HG03439 (cell line): ENCODE data around the gene GFOD1.

Experiments
- ATAC-seq: cut with Tn5 transposase; IDR thresholded peaks from one replicate; pipeline ENCODE4 v1.9.1; 2021; ENCODE audit warnings: mild to moderate bottlenecking, moderate library complexity; ENCODE audit not compliant: unreplicated experiment

GFOD1 gene

DNA sequence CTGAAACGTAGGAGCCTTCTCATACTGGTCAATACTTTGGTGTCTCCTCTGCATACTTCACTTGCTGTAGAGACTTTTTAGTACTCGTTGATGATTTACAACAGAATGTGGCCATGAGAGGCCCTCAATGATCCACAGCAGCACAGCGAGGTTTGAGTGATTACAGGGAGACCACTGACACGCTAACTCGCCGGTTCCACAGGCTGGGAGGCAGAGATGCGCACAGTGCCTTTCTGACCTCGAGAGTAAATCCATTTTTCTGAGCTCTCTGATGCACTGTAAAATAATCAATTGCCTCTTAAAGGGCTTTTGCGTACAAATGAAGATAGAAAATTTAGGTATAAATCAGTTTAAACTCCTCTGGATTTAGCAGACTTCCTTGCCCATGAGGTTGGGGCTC lies 102.9 kb downstream of the GFOD1 start:
- no peak for ATAC-seq

DNA sequence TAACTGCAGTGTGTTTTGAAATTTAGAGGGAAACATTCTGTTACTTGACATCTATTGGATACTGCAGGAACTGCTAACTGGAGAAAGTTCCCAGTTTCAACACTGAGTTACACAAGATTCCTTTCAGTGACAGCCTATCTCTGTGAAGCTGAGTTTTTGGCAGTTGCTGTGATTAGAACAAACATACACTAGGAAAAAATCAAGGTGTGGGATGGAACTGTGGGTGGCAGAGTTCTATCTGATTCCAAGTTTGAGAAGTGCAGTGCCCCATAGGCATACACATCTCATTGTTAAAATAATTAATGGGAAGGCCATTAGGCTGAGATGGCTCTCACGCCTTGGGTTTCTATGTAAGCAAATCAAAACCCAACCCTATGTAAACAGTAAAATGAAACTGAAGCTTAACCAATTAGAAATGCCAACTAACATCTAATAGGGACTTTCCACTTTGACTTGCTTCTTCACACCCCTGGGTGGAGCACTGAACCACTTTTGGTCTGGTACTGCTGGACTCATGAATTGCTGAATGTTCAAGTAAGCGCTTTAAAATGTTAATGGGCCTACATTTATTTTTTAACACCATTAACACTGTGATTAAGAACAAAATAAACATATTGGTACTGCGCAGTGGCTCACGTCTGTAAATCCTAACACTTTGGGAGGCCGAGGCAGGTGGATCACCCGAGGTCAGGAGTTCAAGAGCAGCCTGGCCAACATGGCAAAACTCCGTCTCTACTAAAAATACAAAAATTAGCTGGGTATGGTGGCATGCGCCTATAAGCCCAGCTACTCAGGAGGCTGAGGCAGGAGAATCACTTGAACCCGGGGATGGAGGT lies 103.9 kb downstream of the GFOD1 start:
- ATAC-seq: peak; percentile 84

GRCh38 chr6:13380761-13381160 lies 106.6 kb downstream of the GFOD1 start:
- no peak for ATAC-seq

DNA sequence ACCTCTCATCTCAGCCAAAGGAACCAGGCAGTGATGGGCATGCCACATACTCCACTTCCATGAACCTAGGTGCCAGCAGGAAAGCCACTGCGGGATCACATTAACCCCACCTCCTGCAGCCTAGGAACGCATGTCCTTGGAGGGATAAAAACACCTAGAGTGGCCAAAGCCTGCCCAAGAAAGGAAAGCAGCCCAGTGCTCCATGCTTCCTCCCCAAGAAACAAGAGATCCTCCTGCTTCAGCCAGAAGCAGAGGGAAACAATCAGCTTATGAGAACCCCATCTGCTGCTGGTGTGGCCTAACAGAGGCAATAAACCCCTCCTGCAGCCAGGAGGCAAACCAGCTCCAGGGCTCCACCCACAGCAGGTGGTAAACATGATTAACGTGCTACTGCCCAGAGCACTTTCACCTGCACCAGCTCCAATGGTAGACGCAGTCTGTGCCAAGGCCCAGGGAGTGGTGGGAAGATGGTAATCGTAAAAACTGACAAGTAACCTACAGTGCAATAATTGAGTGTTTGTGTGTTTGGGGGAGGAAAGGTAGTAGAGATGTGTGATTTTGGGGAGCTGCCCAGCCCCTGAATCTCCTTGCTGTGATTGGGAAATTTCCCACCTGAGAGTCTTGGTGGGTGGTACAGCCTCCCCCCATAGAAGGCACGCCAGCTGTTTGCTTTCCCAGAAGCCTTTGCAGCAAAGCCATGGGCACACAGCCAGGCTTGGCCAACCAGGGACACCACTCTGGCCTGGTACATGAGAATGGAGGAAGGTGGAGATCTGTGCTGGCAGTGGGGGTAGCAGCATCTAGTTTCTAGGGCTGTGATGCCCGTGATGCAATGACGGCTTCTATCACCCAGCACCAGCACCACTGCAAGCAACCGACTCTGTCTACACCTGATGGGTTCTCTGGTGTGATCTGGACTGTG lies 108.5 kb downstream of the GFOD1 start:
- no peak for ATAC-seq

- no peak for ATAC-seq
These were observed 110.2 kb downstream of the GFOD1 start for GRCh38 chr6:13377054-13377758.

GRCh38 chr6:13375360-13375878 lies 112.0 kb downstream of the GFOD1 start:
- peak; percentile 62 for ATAC-seq

DNA sequence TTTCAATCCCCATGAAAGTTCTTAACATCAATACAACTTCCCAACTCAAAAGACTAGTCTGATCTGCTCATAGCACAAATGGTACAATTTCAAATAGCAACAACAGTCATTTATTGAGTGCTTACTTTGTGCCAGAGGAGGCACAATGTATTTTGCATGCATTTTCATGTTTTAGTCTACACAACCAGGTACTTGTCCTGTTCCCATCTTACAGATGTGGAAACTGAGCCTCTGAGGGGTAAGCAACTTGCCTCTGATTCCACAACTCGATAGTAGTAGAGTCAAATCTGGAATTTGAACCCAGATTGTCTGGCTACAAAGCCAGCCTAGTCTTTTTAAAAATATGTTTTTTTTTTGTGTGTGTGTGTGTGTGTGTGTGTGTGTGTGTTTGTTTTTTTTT lies 113.5 kb downstream of the GFOD1 start:
- no peak for ATAC-seq

DNA sequence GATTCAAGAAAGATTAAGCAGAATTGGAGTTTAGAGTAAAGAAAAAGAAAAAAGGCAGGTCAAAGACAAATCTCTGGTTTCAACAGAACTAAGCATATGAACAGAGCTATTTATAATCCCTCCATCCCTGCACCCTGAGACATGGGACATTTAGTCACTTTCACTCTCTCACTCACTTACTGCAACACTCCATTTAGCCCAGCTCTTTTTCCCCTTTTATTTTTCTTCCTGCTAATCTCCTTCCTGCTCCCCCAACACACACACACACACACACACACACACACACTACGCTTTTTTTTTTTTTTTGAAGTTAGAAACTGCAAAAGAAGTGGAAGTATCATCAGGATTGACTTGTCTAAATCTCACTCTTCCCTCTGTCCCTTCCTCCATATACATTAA lies 113.9 kb downstream of the GFOD1 start:
- no peak for ATAC-seq

DNA sequence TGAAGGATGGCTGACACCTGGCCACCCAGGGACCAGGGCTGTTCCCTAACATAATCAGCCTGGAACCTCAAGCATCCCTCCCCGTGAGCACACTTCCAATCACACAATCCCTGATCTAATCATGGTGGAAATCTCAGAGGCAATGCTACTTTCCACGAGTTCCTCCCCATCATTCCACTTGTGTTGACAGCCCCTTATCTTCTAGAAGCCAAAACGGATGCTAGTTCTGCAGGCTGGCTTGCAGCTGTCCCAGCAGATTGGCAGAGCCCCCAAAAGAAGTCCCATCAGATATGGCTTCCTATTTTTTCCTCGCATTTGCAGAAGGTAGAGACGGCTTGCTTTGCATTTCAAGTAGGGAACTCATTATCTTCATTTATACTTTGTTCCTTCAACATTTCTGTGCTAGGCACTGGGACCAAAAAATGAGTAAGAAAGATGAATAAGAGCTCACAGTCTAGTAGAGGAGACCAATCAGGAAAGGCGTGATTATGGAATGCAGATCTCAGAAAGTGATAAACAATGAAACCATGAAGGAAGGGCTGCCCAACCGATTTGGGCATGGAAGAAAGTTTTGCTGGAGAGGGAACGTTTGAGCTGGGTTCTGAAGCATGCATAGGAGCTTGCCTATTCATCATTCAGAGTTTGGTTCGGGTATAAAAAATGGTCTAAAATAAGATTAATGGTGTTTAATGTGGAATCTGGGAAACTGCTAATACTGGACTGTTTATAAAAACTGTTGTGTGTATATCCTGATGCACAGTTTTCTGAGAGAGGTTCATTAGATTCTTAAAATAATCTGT lies 114.5 kb downstream of the GFOD1 start:
- ATAC-seq: no peak

DNA sequence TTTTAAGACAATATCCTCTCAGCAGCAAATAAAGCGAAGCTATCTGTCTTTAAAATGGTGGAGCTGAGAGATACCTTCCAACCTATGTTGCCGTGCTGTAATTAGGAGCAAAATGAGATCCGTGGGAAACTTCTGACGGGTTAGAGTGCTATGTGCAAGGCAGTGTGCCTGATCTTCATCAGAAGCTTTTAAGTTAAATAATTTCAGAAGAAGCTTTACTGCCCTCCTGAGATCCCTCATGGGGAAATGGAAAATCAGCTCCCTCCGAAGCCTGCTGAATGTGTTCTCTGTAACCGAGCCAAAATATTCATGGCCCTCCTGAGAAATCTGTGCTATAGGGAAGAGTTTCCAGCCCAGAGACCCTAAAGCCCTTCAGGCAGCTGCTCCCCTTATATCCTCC lies 115.3 kb downstream of the GFOD1 start:
- no peak for ATAC-seq

- ATAC-seq: no peak
These were observed 115.9 kb downstream of the GFOD1 start for GRCh38 chr6:13371421-13372072.

DNA sequence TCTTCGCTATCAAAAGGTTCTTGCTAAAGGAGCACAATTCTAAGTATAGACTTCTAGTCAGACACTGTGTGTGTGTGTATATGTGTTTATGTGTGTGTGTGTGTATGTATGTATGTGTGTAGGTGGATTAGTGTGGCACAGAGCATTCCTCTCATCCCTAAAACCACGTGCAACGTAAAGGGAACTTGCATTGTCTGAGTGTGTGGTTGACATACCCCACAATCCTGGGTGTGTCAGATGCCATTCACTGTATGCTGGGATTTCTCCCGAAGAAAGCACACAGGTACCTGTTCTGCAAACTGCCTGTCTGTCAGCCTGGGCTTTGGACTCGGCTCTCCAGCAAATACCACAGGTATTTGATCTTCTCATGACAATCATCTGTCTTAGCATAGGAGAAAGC lies 116.8 kb downstream of the GFOD1 start:
- no peak for ATAC-seq

DNA sequence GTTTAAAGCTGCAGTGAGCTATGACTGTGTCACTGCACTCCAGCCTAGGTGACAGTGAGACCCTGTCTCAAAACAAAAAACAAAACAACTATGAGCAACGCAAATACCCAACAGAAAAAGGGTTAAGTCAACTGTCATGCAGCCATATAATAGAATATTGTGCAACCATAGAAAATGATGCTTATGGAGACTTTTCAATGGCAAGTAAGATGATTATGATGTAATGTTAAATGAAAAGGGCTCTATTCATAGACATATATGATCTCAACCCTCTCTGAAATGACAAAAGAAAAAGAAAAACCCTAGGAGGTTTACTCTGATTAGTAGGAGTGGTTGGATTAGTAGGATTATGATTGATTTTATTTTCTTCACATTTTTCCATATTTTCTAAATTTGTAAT lies 117.8 kb downstream of the GFOD1 start:
- ATAC-seq: no peak

DNA sequence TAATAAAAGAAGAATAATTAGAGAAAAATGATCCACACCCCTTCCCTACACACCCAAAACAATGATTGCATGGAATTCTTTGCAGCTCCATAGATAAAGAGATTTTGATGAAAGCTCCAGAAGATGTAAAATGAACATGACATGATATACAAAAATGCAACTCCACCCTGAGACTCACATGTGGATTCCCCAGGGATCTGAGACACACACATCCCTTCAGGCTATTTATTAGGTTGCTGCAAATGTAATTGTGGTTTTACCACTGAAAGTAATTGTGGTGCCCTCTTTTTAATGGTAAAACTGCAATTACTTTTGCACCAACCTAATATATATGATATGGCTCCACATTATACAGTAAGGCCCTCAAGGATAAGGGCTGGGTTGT lies 118.7 kb downstream of the GFOD1 start:
- ATAC-seq: no peak

DNA sequence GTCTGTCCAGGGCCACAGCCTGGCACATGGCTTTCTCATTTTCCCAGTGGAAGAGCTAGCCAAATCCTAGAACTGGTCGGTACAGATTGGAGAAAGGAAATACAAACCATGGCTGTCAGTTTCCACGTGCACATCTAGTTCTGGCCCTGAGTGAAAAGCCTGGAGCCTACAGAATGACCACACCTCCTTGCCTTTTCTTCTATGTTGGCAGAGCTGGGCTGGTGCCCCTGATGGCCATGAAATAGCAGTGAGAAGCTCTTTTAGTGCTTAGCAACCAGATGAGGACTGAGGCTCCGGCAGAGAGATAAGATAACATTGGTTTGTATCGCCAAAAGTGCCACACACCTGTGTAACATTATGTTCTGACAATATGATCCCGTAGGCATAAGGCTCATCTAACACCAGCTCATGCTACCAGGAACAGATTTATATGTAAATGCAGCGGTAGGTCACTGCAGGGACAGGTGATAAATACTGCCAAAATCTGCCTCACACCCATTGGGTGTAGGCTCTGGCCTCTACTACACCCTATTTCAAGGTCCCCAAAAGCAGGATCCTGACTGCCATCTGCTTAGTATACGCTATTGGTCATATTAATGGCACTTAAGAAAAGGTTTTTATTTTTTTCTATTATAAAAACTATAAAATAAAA lies 119.2 kb downstream of the GFOD1 start:
- ATAC-seq: no peak

DNA sequence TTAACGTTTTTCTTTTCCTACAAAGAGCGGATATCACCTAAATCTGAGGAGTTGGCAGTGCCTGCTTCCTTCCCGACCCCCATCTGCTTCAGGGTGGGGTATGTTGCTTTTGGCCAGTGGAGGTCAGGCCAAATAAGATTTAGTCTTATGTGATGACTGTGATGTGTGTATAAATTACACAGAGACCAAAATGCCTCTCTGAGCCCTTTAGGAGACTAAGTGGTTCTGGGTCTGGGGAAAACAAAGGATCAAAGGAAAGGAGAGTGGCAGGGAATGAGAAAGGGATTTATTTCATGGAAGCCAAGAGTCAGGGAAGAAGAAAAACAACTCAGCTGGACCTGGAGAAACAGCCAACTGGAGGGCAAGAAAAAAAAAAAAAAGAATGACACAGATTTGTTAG lies 120.0 kb downstream of the GFOD1 start:
- ATAC-seq: no peak

DNA sequence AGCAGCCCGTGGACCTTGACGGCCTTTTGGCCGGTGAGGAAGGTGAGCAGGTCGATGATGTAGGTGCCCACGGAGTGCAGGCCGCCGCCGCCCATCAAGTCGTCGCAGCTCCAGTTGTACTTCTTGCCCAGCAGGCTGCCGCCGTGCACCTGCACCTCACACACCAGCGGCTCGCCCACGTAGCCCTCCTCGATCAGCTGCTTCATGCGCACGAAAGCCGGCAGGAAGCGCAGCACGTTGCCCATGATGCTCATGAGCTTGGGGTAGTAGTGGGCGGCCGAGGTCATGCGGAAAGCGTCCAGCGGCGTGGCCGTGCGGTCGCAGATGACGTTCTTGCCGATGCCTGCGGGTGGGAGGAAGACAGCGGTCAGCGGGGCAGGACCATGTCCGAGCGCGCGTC lies 122.1 kb downstream of the GFOD1 start:
- no peak for ATAC-seq

DNA sequence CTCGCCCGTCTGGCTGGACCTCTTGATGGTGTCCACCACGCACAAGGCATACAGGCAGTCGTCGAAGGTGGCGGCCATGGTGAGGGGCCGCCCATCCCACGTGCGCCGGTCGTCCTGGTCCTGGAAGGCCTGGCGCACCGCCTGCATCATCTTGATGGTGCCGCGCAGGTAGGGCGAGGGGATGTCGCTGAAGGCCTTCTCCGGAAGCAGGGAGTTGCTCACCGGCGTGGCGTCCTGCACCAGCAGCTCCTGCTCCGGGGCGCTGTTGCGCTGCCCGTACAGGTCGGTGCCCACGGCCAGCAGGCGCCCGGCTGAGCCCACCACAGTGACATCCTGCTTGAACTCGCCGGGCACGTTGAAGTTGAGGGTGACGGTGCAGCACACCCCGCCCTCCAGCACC lies 122.6 kb downstream of the GFOD1 start:
- no peak for ATAC-seq

- no peak for ATAC-seq
These were observed 125.0 kb downstream of the GFOD1 start for GRCh38 chr6:13362412-13362811.
